ENCODE data around the gene VPS33B. TPM values are rescaled to one million over a fixed set of nuclear protein-coding genes. Genes with fewer than 3 reads are reported as not detected.

Gene VPS33B
- total and polyA plus RNA-seq, 2 of the 13 experiments (the other 11 are each of a cell fraction or from before 2014, with no cell fraction given), result 15.8 to 16.5 TPM

GRCh38 chr15:90954712-90955623 is 67.4 kb downstream of the VPS33B start, which contains the start of gene RCCD1 (continued):
- TF ChIP-seq ZNF546 (CRISPR knock-in tag; conservative IDR thresholded peaks at IDR 0.05) (peak; percentile 92), ZSCAN9 (CRISPR knock-in tag; IDR thresholded peaks at IDR 0.05; ENCODE audit: borderline replicate concordance) (peak; percentile 38; the same call in 1 of the 2 replicates), FOXO1 (CRISPR knock-in tag; IDR thresholded peaks at IDR 0.05) (no peak), SP1 (IDR thresholded peaks at IDR 0.05) (no peak), SP1 (CRISPR knock-in tag; IDR thresholded peaks at IDR 0.05) (peak; percentile 52; the same call in 1 of the 2 replicates), ARNT2 (CRISPR knock-in tag; IDR thresholded peaks at IDR 0.05; ENCODE audit: low read depth) (peak; percentile 75; the same call in 1 of the 2 replicates), NFE2 (CRISPR knock-in tag; IDR thresholded peaks at IDR 0.05) (no peak), GTF2F1 (IDR thresholded peaks at IDR 0.05; ENCODE audit: low read length) (no peak), BATF2 (CRISPR knock-in tag; IDR thresholded peaks at IDR 0.05) (peak; percentile 82), ZBTB33 (CRISPR knock-in tag; IDR thresholded peaks at IDR 0.05) (0 out of 2 replicates have a peak, but pooled peaks have one; percentile 4), ZNF552 (CRISPR knock-in tag; IDR thresholded peaks at IDR 0.05; ENCODE audit: borderline replicate concordance) (no peak; the same call in 1 of the 2 replicates), SRF (IDR thresholded peaks at IDR 0.05; ENCODE audit: low read depth, low read length) (no peak), TCF7 (IDR thresholded peaks at IDR 0.05; ENCODE audit: low read depth) (no peak), ZNF33B (CRISPR knock-in tag; IDR thresholded peaks at IDR 0.05) (no peak), NFIC (IDR thresholded peaks at IDR 0.05; ENCODE audit: low read length) (no peak), KDM4B (CRISPR knock-in tag; IDR thresholded peaks at IDR 0.05) (no peak), SP5 (CRISPR knock-in tag; IDR thresholded peaks at IDR 0.05; ENCODE audit: borderline replicate concordance, low read depth) (peak; percentile 66), MED13 (CRISPR knock-in tag; IDR thresholded peaks at IDR 0.05) (0 out of 2 replicates have a peak, but pooled peaks have one; percentile 12)
- TF ChIP-seq, protein P1, sequence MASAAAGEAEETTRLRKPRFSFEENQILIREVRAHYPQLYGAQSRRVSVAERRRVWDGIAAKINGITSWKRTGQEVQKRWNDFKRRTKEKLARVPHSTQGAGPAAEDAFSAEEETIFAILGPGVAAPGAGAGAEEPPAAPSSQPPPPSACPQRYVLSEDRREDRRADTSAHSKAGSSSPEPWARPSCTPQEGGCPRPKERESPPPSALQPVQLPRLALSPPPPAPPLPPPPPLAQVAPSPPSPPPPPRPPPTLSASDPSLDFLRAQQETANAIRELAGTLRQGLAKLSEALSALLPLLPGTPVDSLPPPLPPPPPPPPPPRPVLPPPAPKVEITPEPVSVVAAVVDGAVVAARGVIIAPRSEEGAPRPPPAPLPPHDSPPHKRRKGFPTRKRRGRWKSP (CRISPR knock-in tag; IDR thresholded peaks at IDR 0.05), result peak; percentile 78
- TF ChIP-seq, protein P2, sequence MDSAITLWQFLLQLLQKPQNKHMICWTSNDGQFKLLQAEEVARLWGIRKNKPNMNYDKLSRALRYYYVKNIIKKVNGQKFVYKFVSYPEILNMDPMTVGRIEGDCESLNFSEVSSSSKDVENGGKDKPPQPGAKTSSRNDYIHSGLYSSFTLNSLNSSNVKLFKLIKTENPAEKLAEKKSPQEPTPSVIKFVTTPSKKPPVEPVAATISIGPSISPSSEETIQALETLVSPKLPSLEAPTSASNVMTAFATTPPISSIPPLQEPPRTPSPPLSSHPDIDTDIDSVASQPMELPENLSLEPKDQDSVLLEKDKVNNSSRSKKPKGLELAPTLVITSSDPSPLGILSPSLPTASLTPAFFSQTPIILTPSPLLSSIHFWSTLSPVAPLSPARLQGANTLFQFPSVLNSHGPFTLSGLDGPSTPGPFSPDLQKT (CRISPR knock-in tag; IDR thresholded peaks at IDR 0.05; ENCODE audit: borderline replicate concordance), result peak; percentile 23; the same call in 1 of the 2 replicates
- TF ChIP-seq, protein P3, sequence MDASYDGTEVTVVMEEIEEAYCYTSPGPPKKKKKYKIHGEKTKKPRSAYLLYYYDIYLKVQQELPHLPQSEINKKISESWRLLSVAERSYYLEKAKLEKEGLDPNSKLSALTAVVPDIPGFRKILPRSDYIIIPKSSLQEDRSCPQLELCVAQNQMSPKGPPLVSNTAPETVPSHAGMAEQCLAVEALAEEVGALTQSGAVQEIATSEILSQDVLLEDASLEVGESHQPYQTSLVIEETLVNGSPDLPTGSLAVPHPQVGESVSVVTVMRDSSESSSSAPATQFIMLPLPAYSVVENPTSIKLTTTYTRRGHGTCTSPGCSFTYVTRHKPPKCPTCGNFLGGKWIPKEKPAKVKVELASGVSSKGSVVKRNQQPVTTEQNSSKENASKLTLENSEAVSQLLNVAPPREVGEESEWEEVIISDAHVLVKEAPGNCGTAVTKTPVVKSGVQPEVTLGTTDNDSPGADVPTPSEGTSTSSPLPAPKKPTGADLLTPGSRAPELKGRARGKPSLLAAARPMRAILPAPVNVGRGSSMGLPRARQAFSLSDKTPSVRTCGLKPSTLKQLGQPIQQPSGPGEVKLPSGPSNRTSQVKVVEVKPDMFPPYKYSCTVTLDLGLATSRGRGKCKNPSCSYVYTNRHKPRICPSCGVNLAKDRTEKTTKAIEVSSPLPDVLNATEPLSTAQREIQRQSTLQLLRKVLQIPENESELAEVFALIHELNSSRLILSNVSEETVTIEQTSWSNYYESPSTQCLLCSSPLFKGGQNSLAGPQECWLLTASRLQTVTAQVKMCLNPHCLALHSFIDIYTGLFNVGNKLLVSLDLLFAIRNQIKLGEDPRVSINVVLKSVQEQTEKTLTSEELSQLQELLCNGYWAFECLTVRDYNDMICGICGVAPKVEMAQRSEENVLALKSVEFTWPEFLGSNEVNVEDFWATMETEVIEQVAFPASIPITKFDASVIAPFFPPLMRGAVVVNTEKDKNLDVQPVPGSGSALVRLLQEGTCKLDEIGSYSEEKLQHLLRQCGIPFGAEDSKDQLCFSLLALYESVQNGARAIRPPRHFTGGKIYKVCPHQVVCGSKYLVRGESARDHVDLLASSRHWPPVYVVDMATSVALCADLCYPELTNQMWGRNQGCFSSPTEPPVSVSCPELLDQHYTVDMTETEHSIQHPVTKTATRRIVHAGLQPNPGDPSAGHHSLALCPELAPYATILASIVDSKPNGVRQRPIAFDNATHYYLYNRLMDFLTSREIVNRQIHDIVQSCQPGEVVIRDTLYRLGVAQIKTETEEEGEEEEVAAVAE (CRISPR knock-in tag; IDR thresholded peaks at IDR 0.05; ENCODE audit: borderline replicate concordance), result no peak; the same call in 1 of the 2 replicates
